HG03060 (cell line): ENCODE data around the gene SETD1A.

Experiments
- ATAC-seq: cut with Tn5 transposase; IDR thresholded peaks from one replicate; pipeline ENCODE4 v1.9.1; 2021; ENCODE audit warnings: low read depth, moderate number of reproducible peaks; ENCODE audit not compliant: unreplicated experiment

The SETD1A gene

DNA sequence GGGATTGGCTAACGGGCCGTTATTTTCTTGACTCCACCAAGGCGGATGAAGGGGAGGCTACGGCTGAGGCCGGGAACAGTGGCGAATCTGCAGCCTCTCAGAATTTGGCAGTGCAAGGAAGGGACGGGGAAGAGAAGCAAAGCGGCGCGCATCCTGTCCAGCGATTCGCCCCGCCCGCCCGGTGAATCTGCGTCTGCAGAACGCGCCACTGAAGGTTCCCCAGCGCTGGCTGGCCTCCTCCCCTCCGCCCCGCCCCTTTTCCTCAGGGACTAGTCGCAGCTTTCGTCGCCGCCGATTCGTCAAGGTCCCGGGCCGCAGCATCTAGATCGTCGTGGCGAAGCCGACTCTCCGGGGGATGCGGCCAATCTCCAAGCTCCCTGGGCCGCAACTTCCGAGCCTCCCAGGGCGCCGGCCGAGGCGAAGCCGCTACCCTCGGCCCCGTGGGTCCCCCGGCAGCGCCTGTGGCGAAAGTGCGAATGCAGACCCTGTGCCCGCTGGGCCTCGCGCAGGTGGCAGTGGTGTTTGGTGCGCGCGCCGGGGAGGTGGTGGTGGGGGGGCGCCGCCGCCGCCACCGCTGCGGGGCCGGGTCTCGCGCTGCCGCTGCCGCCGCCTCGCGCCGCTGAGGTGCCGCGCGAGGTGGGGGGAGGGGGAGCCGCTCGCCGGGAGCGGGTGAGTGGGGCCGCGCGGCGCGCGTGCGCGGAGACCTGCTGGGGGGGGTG, at the start of gene SETD1A:
SETD1A (plus strand) TSS at position 299 of the 719 bp plus-strand sequence. CDS start 978 bp downstream, outside the sequence.
- ATAC-seq: peak; percentile 47

DNA sequence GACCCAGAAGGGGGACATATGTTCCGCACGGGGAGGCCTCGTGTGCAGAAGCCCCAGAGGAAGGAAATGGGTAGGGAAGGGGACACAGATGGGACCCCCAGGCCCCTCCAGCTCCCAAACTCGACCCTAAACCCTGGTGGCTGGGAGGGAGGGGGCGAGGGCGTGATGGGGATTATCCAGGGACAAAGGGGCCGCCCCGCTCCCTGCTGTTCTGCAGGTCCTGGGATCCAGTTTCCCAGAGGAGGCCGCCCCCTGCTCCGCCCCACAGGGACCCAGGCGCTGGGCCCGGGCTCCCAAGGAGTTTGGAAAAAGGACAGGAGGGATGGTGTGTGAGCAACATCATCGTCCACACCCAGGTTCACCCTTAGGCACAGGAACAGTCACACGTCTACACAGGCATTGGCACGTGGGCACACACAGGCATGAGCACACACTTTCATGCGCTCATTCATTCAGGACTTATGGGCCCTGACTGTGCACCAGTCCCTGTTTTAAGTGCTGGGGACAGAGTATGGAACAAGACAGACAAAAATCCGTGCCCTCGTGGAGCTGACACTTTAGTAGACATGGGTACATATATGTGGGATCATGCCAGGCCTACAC, 47.0 kb upstream of the SETD1A start:
- ATAC-seq: no peak

DNA sequence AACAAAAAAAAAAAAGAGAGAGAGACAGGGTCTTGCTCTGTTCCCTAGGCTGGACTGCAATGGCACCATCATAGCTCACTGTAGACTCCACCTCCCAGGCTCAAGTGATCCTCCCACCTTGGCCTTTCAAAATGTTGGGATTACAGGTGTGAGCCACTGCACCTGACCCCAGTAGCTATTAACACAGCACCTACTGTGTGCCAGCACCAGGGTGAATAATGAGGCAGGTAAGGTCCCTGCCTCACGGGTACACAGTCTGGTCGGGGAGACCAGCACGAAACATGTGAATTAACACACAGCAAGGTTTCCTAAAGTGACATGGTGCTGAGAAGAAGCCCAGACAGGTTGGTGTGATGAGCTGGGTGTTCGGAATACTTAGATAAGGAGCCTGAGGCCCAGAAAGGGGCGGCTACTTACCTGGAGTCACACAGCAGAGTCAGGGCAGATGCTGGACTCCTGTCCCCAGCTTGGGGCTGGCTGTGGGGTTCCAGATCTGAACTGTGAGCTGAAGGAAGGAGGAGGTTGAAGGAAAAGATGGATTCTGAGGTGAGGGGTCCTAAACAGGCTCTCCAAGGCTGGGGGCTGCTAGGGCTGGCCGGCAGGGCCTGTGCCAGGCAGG, 44.7 kb upstream of the SETD1A start:
- no peak for ATAC-seq

DNA sequence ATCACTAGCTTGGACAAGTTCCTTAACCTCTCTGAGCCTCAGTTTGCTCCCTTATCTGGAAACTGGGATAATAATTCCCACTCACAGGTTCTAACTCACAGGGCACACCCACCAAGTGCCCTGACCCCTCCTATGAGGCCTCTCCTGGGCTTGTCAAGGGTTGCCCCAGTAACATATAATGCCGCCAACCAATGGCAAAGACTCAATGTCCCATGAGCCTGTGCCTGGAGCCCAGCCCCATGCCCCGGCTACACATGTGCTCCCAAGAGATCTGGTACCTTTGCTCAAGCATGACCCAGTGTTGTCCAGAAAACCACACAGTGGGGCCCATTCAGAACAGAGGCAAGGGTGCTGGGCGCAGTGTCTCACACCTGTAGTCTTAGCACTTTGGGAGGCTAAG, 42.7 kb upstream of the SETD1A start:
- no peak for ATAC-seq

DNA sequence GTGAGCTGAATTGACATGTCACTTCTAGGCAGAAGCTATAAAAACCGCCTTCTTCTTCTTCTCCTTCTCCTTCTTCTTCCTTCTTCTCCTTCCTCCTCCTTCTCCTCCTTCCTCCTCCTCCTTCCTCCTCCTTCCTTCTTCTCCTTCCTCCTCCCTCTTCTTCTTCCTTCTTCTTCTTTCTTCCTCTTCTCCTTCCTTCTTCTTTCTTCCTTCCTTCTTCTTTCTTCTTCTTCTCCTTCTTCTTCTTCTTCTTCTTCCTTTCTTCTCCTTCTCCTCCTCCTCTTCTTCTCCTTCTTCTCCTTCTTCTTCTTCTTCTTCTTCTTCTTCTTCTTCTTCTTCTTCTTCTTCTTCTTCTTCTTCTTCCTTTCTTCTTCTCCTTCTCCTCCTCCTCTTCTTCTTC, 38.9 kb upstream of the SETD1A start:
- no peak for ATAC-seq

DNA sequence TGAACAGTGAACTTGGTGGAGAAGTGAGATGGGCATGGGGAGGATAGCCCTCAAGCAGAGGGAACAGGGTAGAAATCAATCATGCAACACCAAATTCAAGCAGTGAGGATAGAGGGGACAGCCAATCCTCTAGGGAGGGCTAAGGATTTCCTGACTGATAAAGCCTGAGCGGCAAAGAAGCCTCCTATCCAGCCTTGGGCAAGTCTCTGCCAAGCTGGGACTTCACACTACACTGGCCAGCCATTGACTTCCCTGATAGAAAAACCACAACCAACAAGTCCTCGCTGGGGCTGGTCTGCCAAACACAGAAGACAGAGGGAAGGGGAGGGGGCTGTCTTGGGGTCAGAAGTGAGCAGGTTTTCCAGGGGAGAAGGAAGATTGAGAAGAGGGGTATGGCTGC, 36.7 kb upstream of the SETD1A start:
- ATAC-seq: no peak

DNA sequence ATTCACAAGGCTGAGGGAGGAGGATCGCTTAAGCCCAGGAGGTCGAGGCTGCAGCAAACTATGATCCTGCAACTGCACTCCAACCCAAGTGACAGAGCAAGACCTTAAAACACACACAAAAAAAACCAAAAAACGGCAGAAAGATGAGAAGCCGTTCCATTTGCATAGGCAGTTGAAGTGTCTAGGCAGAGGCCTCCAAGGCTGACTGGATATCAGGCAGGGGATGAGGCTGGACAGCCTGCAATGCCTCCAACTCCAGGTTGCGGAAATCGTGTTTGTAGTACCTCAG, 36.2 kb upstream of the SETD1A start:
- no peak for ATAC-seq

DNA sequence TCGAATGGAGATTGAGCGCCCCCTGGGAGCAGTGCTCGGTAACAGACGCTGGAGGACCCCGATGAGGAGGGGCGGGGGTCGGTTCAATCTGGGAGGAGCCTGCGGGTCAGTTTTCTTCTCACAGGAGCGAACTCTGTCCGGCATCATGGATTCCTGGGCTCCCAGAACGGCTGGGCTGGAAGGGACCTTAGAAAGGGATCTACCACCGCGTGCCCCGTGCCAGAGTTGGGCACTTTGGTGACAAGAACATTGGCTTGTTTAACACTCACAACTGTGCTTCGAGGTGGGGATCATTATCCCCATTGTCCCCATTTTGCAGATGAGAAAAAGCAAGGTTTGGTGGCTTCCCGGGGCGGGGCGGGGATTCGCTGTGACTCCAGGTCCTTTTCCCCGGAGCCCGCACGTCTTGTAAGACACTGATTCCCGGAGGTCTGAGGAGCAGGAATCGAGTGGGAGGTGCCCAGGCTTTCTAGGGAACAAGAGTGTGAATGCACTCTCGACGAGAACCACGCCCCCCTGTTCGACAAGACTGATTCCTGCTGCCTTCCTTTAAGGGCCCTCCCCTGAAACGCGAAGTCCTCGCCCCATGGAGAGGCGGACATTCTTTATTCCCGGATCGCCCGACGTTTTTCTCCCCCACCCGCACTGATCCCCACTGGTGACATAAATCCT, 35.7 kb upstream of the SETD1A start:
- ATAC-seq: no peak

DNA sequence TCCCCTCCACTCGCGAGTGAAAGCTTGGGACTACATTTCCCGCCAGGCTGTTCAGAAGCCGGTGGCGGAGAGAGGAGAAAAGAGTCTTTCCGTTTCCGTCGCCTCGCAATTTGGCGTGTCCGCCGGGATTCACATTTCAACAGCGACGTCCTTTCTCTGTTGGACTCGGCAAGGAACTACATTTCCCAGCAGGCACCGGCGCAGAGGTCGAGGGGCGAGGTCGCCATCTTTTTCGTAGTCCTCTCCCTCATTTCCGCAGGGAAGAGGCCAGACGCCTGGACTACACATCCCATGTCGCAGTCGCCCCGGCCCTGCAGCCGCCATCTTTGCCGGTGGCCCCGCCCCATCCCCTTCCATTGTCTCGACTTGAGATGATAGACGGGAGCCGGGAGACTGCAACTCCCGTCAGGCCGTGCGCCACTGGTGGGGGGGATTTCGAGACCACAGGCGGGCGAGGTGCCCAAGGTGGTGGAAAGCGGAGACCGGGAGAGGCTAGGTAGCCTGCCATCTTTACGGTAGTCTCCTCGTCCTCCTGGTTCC, 35.1 kb upstream of the SETD1A start:
- peak; percentile 59 for ATAC-seq

DNA sequence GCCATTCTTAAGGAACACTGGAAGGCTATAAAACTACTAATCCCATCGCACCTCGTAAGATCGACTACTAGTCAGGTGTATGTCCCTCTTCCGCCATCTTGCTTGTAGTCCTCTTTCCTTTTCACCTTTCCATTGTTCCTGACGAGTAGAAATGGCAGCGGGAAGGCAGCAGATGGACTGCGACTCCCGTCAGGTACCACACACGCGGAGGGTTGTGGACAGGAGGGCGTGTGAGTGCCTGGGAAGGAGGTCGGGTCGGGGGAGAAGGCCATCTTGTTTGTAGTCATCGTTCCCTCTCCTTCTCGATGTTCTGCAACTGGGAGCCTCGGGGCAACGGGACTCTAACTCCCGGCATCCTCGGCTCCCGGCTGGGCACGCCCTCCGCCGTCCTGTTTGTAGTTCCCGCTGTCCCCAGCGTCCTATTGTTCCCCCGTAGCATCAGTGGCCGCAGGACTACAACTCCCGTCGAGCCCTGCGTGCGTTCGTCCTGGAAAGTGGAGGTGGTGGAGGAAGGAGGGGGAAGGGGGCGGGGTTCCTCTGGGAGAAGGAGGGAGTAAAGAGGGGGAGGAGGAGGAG, 34.5 kb upstream of the SETD1A start:
- peak; percentile 51 for ATAC-seq

DNA sequence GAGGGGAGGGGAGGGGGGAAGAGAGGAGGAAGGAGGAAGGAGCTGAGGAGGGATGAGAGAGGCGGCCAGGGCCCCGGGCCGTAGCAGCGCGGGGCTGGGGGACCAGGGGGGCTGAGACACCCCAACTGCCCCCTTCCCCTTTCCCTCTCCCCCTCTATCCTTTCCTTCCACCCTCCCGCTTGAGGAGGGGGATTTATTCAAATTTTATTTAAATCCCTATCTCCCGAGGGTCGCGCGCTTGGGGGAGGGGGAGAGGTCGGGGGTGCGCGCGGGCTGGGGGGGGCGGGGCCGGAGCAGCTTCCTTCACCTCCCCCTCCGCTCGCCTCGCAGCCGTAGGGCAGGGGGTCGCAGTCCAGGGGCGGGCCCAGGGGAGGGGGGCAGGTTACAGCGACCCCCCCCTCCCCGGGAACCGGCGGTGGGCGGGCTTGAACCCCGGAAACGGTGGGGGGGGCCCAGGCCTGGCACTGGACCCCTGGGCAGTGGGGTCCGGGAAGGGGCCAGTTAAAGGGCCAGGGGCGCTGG, 33.9 kb upstream of the SETD1A start, which contains the start of gene FBXL19:
FBXL19 (plus strand) TSS at position 19 of the 522 bp plus-strand sequence. CDS start 2,183 bp downstream, outside the sequence.
- no peak for ATAC-seq

DNA sequence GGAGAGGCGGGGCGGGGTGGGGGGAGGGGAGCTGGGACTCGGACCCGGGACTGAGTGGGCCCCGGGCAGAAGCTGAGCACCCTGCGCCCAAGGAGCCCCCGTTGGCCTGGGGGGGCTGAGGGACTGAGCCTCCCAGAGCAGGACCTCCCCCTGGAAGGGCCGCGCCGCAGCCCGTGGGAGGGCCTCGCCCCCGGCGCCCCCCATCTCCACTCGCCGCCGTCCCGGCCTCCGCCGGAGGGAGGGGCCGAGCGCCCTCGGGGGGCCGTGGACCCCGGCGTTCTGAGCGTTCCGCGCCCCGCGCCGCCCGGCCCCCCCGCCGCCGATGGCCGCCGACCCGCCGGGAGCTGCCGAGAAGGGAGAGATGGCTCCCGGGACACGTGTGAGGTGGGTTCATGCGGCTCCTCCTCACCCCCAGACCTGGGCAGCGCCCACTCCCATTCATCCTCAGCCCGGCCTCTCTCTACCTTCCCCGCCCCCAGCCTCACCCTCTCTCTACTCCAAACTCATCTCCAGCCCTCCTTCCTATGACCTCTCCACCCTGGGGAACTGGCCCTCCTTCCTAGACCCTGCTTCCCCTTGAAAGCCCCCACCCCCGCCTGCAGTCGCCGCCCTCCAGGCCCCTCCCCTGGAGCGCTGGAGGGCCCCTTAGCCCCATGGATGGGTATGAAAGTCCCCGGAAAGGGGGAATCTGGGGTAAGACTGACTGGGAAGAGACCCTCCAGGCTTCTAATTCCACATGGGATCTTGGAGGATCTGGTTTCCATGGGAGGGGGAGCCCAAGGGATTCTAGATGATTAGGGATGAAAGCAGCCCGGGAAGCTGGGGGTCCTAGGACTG, 33.3 kb upstream of the SETD1A start:
- no peak for ATAC-seq

DNA sequence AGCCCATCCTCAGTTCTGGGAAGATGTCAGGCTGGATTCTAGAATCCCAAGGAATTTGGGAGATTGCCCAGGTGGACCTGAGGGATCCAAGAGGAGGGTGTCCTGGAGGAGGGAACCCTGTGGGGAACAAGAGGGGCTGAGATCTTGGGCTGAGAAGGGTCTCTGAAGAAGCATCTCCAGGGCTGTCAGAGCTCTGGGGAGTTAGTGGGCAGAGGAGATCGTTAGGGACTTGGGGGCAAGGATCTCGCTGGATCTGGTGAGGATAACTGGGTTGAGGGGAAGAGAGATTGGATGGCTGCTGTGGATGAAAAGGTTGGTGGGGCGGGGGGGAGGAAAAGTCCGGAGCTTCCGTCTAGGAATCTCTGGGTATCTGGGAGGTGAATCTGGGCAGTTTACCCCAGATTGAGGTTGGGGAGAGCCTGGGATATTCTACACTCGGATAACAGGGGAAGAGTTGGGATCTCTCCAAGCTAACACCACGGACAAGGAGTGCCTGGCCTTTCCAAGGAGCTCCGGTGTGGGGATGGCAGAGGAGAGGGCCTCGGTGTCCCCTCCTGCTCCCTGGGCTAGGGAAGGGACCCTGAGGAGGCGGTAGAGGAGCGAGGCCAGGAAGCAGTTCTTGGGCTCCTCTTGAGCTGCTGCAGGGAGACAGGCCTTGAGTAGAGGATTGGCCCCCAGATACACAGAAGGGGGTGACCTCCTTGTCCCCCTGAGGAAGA, 32.5 kb upstream of the SETD1A start:
- no peak for ATAC-seq

DNA sequence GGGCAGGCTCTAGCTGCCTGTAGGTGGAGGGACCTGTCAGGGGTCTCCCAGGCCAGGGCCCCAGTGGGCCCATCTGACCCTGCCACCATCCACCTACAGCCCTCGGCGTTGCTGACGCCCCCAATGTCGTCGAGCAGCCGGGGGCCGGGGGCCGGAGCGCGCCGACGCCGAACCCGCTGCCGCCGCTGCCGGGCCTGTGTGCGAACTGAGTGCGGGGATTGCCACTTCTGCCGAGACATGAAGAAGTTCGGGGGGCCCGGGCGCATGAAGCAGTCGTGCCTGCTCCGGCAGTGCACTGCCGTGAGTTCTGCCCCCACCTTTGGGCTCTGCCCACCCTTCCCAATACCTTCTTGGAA, 31.9 kb upstream of the SETD1A start:
- ATAC-seq: no peak

DNA sequence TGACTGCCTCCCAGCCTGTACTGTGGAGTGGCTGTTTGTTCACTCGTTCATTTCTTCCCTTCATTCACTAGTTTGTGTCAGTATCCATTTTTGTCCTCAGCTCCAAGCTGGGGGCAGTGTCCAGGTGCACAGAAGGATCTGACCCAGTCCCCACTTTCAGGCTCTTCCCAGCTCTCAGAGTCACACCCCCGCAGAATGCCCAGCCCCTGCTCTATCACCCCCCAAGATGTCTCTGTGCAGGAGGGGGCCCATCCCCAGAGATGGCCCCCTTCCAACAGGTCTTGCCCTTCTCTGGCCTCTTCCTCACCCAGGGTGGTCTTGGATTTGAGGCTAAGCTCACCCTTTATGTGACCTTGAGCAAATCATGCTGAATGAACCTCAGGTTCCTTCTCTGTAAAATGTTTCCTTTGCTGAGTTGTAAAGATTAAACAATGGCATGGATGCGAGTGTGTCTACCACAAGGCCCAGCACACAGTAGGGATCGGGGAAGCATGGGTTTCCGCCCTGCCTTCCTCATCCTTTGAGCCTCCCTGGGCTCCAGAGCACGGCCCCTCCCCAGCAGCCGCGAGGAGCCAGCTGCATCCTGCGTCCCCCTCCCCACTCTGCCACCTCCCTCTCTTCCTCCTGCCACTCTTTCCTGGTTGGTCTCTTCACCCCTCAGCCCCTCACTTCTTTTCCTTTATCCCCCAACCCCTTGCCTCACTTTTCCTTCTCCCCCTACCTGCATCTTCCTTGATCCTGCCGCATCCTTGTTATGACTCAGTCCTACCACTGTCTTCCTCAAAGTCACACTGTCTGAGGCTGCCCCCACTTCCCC, 31.4 kb upstream of the SETD1A start:
- ATAC-seq: no peak

DNA sequence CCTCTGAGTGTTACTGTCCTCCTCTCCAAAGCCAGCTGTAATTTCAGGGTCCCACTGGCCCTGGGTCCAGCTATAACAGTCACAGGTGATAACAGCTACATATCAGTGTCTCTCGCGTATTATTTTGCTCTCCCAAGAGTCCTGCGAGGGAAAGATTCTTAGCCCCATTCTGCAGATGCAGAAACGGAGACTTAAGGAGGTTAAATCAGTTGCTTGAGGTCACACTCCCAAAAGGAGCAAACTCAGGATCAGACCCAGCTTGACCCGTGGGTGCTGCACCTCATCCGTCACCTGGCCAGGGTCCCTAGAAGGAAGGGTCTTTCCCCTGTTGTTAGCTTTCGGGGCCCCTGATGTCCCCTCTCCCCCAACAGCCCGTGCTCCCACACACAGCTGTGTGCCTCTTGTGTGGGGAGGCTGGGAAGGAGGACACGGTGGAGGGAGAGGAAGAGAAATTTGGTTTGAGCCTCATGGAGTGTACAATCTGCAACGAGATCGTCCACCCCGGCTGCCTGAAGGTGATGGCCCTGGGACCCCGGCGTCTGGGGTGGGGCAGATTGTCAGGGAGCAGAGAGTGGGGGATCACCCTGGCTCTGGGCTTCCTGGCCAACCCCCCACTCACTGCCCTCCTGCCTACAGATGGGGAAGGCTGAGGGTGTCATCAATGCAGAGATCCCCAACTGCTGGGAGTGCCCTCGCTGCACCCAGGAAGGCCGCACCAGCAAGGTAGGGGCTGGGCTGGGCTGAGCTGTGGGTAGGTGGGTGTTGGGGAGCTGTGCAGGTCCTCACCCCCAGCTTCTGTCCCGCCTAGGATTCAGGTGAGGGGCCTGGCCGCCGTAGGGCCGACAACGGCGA, 30.4 kb upstream of the SETD1A start:
- no peak for ATAC-seq

DNA sequence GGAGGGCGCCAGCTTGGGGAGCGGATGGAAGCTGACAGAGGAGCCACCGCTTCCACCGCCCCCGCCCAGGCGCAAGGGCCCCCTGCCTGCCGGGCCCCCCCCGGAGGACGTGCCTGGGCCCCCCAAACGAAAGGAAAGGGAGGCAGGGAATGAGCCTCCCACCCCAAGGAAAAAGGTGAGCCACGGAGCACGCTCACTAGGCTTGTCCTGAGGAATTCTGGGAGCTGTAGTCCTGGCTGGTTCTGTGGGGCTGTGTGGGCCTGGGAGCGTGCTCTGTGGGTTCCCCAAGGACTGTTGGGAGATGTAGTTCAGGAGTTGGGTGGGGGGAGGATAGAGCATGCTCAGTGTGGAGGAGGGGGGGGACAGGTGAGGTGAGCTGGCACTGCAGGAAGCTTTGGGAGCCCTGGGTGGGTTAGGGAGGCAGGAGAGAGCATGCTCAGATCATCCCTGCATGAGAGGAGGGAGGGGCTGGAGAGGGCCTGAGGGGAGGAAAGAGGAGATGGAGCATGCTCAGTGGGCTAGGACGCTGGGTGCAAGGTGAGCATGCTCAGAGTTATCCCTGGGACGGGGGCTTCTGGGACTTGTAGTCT, 29.7 kb upstream of the SETD1A start:
- no peak for ATAC-seq
